Measurements from ENCODE around the gene SHANK2.

Gene SHANK2

DNA sequence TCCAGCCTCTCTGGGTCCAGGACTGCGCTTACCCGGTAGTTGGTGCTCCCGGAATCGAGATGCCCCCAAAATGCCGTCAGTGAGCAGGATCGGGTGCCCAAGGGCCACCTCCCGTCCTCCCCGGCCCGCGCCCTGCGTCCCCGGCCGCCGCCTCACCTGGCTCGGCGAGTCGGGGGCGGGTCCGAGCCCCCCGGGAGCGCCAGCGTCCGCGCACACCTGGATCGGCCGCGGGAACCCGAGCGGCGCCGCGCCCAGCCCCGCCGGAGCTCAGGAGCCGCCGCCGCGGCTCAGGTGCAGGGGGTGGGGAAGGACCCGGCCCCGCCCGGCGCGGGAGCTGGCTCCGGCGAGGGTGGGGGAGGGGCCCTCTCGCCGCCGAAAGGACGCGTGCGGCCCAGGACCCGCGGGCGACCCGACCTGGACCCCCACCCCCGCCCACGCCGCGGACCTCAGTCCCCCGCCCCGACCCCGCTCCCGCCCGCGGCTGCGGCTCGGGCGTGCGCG, at the start of gene SHANK2:
Gene SHANK2 (minus strand): TSS at position 309 of the 501 bp plus-strand sequence. CDS start 105,251 bp downstream, outside the sequence.
- no peak for DNase-seq

DNA sequence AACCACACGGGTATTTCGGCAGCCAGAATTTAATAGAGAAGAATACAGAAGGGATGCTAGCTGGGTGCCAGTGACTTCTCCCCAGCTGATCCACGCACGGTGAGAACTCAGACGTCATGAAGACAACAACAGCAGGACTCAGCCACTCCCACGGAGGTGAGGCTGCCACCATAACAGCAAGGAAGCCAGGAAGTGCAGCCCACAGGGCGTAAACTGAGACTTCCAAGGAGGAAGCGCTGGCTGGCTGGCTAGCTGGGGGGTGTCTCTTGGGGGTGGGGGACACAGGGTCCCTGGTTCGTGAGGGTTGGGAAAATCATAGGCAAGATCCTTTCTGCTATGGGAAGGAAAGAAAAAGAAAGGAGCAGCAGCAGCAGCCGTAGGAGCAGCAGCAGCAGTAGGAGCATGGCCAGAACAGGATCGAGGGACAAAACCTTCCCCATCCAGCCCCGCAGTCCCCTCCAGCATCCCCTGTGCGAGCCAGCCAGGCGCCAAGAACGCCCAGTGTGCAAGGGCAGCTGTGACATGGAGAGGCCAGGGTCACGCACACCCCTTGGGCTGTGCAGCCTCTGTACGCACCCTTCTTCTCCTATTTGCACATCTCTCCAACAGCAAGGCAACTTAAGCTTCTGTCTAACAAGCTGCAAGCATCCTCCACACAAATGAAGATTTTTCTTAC, 49.6 kb upstream of the SHANK2 start:
- no peak for DNase-seq

DNA sequence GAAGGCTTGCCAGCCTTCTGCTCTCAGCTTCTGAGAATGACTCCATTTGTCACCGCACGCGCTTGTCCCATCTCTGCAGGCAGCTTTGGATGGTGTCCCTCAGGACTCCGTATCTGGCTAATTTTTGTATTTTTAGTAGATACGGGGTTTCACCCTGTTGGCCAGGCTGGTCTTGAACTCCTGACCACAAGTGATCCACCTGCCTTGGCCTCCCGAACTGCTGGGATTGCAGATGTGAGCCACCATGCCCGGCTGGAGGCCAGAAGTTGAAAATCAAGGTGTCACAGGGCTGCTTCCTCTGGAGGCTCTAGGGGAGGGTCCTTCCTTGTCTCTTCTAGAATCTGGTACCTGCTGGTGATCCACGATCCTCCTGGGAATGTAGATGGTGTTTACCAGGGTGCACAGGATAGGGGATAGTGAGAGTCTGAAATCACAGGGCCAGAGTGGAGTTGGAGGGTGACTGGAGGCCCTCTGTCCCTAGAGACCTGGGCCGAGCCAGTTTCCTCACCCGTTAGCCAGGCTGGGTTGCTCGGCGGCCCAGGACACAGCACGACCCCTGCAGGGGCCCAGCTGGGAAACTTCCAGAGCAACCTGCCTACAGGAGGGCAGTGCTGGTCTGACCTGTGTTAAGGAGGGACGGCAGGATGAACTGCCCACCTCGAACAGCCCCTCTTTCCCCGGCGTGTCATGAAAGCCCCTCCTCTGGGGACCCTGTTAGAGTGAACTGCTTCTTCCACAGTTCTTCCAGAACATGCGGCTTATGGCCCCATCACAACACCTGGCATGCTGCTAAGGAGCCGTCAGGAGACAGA, 48.9 kb upstream of the SHANK2 start:
- DNase-seq = no peak

DNA sequence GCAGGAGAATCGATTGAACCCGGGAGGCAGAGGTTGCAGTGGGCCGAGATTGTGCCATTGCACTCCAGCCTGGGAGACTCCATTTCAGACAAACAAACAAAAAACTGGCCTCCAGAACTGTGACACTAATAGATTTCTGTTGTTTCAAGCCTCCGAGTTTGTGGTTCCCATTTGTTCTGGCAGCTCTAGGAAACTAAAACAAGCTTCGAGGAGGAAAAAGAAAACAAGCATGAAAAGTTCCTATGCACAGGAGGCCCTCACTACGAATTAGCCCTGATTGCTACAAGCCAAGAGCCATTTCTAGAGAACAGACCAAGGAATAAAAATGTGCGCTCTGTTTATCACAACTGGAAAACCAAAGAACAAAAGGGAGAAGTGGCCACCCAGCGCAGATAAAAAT, 47.8 kb upstream of the SHANK2 start:
- DNase-seq = no peak

DNA sequence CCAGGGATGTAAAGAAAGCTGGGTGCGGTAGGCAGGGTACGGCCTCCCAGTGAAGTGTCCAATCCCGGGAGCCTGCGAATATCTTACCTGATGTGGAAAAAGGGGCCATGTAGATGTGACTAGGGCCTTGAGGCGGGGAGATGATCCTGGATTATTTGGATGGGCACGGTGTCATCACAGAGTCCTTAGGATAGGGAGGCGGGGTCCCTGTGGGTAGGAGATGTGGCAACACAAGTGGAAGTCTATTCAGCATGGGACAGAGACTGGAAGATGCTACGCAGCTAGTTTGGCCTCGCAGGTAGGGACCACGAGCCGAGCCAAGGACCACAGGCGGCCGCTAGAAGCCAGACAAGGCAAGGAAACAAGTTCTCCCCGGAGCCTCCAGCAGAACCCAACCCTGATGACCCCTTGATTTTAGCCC, 46.4 kb upstream of the SHANK2 start:
- no peak for DNase-seq

DNA sequence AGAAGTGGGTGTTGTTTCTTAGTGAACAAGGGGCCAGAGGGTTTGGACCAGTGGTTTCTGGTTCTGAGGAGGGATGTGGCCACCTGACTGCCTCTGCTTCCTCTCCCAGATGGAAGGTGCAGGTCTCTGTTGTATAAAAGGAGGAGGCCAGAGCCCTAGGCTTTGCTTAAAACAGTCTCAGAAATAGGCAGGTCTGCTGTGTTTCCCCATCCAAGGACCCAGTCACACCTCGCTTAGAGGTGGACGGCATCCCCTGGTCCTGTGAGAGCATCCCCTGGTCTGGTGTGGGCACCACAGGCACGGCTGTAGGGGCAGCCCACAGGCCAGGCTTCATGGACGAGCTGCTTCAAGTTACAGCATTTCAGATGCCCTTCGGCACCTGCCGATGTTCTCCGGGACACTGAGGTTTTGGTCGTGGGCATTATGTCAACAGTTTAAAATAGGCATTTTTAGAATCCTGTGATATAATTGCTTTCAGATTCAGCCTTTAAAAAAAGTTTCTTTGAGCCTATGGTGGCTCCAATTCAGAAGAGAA, 45.7 kb upstream of the SHANK2 start:
- DNase-seq = no peak

DNA sequence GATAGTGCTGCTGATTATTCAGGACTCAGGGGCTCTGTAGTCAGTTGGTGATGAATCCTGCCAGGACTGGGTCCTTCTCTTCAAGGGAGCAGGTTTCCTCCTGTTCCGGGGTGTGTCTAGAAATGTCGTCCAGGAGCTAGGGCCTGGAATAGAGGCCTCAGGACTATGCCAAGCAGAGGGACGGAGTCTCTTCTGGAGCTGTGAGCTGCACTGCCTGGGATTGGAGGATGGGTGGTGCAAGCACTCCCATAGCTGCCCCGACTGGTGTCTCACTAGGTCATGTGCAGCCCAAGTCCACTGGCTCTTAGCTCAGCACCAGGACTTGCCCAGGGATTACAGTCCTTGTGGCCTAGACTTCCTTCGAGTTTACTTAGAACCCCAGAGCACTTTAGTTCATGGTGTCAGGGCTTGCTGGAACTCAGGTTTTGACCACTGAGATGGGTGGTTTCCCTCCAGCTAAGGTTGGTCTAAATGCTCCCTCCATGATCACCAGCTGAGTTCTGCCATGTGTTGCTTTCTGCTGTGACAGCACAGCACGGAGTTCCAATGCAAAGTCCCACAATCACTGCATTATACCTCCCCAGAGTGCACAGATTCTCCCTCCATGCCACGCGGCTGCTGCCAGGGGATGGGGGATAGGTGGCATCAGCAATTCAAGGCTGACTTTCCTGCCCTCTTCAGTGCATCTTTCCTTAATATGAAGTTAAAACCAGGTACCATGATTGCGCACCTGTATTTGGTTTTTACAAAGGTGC, 42.6 kb upstream of the SHANK2 start:
- DNase-seq = no peak

DNA sequence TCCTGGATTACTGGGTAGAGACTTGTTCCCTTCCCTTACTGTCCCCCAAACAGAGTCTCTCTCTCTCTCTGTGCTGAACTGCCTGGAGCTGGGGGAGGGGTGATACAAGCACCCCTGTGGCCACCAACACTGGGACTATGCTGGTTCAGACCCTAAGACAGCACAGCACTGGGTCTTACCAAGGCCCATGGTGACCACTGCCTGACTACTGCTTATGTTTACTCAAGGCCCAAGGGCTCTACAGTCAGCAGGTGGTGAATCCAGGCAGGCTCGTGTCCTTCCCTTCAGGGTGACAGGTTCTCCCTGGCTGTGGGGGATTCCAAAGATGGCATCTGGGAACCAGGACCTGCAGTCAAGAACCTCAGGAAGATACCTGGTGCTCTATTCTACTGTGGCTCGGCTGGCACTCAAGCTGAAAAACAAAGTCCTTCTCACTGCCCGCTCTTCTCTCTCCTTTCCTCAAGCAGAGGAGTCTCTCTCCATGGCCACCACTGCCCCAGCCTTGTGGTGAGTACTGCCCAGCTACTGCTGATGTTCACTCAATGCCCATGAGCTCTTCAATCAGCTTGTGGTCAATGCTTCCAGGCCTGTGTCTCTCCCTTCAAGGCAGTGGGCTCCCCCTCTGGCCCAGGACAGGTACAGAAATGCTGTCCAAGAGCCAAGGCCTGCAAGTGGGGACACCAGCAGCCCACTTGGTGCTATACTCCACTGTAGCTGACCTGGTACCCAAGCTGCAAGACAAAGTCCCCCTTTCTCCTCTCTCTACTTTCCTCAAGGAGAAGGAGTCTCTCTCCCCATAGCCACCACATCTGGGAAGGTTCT, 41.8 kb upstream of the SHANK2 start:
- no peak for DNase-seq

DNA sequence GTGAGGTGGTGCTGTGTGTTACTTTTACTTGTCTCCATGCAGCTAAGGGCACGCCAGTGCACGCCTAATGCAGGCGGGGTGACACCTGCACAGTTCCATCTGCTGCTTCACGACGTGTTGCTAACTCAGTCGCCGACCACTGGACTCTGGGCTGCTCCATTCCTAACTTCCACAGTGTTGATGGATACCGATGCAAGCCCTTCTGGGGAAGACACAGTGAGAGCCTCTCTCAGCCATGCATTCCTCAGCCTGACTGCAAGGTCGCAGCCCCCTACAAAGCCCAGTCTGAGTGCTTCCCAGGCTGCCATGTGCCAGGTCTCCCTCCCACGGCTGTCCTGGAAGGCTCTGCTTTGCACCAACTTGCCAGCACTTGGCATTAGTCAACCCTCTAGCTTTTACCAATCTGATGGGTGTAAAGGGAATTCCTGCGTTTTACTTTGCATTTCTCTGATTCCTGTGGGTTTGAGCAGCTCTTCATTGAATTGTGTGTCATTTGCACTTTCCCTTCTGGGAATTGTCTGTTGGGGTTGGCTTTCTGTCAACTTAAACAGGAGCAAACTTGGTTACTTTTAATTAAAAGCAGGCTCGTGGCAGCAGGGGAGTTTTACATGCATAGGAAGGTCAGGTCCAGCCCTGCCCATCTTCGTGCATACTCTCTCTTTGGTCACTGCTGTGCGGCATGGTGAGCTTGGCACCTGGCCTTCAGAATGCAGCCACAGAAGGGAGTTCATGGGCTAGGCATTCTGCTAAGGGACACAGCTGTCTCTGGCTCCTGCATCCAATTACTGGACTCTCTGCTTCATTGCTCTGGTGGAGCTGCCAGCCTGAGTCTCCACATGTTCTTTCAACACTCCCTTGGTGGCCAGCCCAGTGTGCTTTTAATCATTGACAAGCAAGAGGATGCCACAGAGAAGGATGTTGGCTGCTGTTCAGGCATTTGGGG, 34.6 kb upstream of the SHANK2 start:
- DNase-seq = peak; percentile 81

DNA sequence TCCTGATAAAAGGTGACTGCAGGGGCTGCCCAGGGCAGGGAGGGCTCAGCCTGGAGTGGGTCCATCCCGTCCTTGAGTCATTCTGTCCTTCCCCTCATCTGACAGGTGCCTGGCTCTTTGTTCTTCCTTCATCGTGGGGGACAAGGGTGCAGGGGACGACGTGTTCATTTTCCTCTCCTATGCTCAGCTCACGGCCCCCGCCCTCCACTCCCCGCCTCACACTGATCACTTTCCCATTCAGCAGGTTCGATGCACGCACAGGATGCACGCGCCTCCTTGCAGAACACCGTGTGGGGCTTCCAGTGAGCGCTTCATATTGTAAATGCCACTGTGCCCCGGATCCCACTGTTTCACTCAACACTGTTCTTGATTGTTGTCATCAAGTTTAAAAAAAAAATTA, 32.7 kb upstream of the SHANK2 start:
- no peak for DNase-seq

DNA sequence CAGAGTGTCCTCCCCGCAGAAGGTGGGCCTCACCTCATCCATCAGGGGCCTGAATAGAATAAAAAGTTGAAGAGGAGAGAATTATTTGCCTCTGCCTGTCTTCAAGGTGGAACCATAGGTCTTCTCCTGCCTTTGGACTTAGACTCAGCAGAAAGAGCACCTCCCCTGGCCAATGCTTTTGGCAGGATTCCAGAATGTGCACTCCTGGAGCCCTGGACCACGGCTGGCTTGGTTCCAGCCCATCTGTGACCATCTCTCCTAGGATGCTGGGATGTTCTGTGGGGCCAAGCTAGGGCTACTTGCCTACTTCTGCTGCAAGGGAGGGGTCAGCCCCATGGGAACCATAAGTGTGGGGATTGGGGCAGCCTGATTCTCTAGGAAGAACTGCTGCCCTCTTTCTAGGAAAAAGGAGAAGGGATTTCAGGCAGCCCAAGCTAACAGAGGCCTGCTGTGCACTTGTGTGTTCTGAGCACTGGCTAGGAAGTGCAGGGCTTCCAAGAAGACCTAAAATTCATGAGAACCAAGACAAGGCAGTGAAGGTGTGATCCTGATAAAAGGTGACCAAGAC, 32.2 kb upstream of the SHANK2 start:
- DNase-seq = no peak

DNA sequence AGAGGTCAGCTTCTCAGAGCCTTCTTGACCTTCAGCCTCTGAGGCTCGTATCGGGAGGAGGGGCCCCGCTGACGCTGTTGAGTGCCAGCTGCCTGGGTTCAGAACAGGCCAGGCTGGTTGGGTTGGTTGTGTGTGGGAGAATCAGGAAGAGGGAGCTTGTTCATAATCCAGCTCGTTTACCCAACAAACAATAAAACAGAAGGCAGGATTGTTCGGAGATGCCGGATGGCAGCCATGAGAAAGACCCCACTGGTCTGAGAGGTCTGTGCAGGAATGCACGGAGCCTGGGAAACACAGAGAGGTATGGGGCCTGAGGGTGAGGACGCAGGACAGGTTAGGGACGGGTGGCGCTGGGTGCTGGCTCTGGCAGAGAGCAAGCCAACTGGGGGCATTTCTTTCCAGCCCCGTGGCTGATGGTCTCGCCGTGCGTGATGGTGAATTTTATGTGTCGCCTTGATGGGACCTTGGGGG, 31.6 kb upstream of the SHANK2 start:
- DNase-seq = no peak

DNA sequence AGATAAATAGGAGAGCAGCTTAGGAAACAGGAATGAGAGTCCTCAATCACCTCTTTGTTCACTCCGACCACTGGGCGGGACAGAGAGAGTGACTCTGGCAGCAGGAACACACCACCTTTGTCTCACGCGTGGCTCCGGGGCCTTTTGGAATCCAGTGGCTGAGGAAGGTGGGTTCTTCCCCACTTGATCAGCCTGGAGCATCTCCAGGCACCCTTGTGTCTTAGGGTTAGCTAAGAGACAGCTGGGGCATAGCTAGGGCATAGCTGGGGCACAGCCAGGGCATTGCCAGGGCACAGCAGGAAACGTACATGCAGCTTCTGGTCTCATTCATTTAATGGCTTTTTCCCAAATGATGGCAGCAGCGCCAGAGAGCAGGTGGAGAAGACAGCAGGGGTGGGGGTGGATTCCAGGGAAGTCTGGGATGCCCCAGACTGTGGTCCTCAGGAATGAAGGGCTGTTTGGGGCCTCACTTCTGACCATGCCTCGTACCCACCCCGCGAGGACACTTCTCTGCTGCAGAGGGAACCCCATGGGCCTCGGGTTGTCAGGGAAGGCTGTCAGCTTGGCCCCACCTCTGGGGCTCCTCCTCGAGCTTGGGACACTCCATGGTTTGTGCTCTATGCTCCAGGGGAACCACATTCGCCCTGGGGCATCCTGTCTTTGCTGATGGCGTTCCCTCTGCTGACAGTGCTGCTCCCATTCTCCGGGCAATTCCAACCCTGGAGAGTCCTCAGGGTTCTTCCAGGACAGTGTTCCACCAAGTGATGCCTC, 30.4 kb upstream of the SHANK2 start:
- DNase-seq = no peak

DNA sequence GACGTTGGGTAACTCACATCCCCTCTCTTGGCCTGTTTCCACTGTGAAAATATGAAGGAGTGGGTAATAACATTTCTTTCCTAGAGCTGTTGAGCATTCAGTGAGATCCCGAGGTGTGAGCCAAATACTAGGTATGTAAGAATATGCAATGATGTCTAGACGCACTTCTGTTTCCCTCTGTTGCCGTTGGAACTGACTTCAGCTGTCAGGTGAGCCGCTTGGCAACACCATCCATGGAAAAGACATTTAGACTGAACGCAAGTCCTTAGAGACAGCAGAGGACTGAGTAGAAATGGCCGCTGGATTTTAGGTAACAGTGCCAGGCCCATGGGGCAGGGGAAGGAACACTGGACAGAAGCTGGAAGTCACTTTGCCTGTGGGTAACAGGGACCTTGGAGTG, 29.5 kb upstream of the SHANK2 start:
- DNase-seq = no peak

DNA sequence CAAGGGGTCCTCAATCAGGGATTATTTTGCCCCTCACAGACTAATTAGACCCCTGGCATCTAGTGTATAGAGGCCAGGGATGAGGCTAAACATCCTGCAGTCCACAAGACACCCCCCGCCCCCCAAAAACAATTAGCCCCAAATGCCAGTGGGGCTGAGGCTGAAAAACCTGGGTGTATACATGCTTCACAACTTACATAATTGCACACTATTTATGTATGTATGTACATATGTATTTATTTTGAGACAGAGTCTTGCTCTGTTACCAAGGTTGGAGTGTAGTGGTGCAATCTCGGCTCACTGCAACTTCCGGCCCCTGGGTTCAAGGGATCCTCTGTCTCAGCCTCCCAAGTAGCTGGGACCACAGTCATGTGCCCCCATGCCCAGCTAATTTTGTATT, 28.8 kb upstream of the SHANK2 start:
- no peak for DNase-seq

DNA sequence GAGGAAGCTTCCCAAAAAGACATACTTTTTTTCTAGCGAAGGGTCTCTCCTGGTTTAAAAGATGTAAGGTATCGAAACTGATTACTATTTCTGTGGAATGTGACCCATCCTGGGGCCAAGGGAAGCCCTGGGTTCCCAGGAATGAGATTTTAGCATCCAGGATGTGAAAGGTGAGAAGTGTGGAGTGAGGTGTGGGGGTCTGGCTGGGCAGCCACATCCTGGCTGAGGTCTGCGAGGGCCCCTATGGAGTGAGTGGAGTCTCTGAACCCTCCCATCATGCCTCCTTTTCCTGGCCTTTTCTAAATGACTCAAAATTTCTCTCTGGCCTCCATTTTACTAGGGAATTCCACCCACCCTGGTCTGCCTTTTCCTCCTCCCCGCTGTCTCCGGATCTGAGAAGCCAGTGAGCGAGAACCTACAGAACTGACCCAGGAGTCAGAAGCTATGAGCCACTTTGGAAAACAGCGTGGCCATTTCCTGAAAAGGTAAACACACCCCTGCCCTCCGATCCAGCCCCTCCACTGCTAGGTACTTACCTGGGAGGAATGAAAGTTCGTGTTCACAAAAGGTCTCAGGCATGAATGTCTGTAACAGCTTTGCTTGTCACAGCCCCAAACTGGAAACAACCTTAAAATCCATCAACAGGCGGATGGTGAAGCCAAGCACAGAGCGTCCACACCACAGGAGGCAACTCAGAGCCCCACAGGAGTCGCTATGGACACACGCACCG, 27.7 kb upstream of the SHANK2 start:
- DNase-seq = no peak

DNA sequence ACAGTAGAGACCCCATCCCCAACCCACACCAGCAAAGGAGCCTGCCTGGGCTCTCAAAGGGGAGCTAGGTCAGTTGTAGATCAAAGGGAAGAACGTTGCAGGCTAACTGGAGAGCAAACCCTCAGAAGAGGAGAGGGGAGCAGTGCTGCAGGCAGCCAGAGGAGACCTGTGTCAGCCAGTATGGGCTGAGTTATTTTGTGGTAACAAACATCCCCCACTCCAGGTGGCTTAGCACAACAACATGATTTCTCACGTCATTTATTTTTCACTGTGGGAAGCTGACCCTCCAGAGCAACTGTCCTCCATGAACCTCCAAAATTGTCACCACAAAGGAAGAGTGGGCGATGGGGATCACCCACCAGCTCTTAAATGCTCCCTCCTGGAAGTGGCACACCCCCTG, 19.8 kb upstream of the SHANK2 start:
- DNase-seq = no peak

DNA sequence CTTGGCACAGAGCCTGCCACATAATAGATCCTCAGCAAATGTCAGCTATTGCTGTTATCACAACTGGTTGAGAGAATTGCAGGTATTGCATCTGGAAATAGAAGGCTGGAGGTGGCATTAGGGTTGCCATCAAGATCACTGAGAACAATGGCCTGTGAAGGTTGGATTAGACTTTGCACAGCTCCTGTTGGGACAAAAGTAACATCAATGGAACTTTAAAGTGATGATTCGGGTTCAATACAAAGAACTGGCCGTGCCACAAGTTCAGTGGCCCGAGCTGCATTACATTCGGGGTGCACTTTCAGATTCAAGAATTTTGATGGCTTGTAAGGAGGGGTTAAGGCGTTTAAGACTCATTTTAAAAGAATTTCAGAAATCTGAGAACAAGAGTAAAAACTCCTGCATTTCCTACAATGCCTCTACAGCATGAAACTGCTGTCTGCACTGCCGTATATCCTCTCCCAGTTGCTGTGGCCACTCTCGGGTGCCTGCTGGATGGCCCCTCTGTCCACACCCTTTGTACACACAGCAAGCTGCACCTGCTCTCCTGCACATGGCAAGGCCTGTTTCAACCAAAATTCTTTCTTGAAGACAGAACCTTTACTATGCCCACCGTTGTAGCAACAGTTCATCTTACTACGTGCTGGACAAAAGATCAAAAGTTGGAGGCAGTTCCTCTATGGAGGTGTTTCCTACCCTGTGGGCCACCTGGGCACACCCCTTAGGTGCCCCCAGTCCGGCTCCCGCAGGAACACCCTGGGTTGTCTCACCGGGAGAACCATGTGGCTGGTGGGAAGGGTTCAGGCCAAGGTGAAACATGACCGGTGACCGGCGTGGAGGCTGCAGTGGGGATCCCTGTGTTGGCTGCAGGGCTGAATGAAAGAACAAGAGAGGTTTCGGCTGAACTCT, 17.5 kb upstream of the SHANK2 start:
- DNase-seq = no peak

Measured in GOT3 (cell line).